RWPE2 (cell line): Measurements from ENCODE around the gene EEA1.

Experiments
- ATAC-seq: fragments of 200-7000 bp; cut with Tn5 transposase; 3 replicates; pipeline ENCODE4 v1.9.1; 2021; ENCODE audit warnings: low read depth
- DNase-seq: peaks from one replicate; pipeline ENCODE4 v3.0.0-alpha.2; 2020; ENCODE audit warnings: low spot score
- H3K27ac ChIP-seq: fragments of 450-650 bp; 2 replicates; pipeline ENCODE4 v1.5.1; 2017; ENCODE audit warnings: mild to moderate bottlenecking; ENCODE audit not compliant: poor library complexity, severe bottlenecking
- H3K27me3 ChIP-seq: fragments of 250-450 bp; sonication (Bioruptor Pico); 2 replicates; pipeline ENCODE4 v1.5.1; 2021; ENCODE audit warnings: mild to moderate bottlenecking, moderate library complexity; ENCODE audit not compliant: insufficient read depth, poor library complexity, severe bottlenecking
- H3K36me3 ChIP-seq: fragments of 250-450 bp; sonication (Bioruptor Pico); 2 replicates; pipeline ENCODE4 v1.5.1; 2020; ENCODE audit warnings: low read depth, mild to moderate bottlenecking, moderate library complexity
- H3K4me1 ChIP-seq: fragments of 250-450 bp; sonication (Bioruptor Pico); 2 replicates; pipeline ENCODE4 v1.5.1; 2021; ENCODE audit warnings: mild to moderate bottlenecking, moderate library complexity; ENCODE audit not compliant: insufficient read depth, poor library complexity, severe bottlenecking
- H3K4me3 ChIP-seq: fragments of 250-450 bp; sonication (Bioruptor Pico); 2 replicates; pipeline ENCODE4 v1.5.1; 2021; ENCODE audit warnings: mild to moderate bottlenecking, moderate library complexity; ENCODE audit not compliant: severe bottlenecking
- H3K9me3 ChIP-seq: fragments of 250-450 bp; sonication (Bioruptor Pico); 2 replicates; pipeline ENCODE4 v1.5.1; 2021; ENCODE audit warnings: mild to moderate bottlenecking, moderate library complexity; ENCODE audit not compliant: severe bottlenecking
- CTCF ChIP-seq: fragments of 450-650 bp; IDR thresholded peaks from one replicate; pipeline ENCODE4 v1.5.1; 2017; ENCODE audit warnings: mild to moderate bottlenecking, moderate library complexity; ENCODE audit not compliant: poor library complexity, severe bottlenecking

Gene EEA1

GRCh38 chr12:92953747-92954146, 24.7 kb upstream of the EEA1 start:
- peaks cover 3% of the 10 kb centered on the region for H3K9me3 ChIP-seq
- no peaks in the 10 kb centered on the region for H3K27me3 ChIP-seq
- DNase-seq, result no peak
- no peak for TF ChIP-seq CTCF
- no peak for ATAC-seq
- H3K4me1 ChIP-seq, result no peaks in the 10 kb centered on the region
- no peak overlapping the region for H3K4me3 ChIP-seq
- H3K27ac ChIP-seq, result no peak overlapping the region
- H3K36me3 ChIP-seq, result no peaks in the 10 kb centered on the region

GRCh38 chr12:92952394-92952793, 23.3 kb upstream of the EEA1 start:
- no peak for DNase-seq
- Histone ChIP-seq H3K36me3 (no peaks in the 10 kb centered on the region), H3K4me1 (no peaks in the 10 kb centered on the region), H3K9me3 (peaks cover 3% of the 10 kb centered on the region), H3K27ac (no peak overlapping the region), H3K27me3 (no peaks in the 10 kb centered on the region), H3K4me3 (no peak overlapping the region)
- TF ChIP-seq CTCF, result no peak
- no peak for ATAC-seq

- H3K27ac ChIP-seq, result no peak overlapping the region
- H3K36me3 ChIP-seq, result no peaks in the 10 kb centered on the region
- no peak for ATAC-seq
- TF ChIP-seq CTCF, result no peak
- no peak for DNase-seq
- peaks cover 3% of the 10 kb centered on the region for H3K9me3 ChIP-seq
- no peak overlapping the region for H3K4me3 ChIP-seq
- H3K4me1 ChIP-seq, result no peaks in the 10 kb centered on the region
- H3K27me3 ChIP-seq, result no peaks in the 10 kb centered on the region
Measured at GRCh38 chr12:92951006-92951405, 21.9 kb upstream of the EEA1 start.

GRCh38 chr12:92950011-92950410, 20.9 kb upstream of the EEA1 start:
- H3K36me3 ChIP-seq, result no peaks in the 10 kb centered on the region
- H3K4me3 ChIP-seq, result no peak overlapping the region
- DNase-seq, result no peak
- no peak for ATAC-seq
- no peak for TF ChIP-seq CTCF
- H3K27me3 ChIP-seq, result no peaks in the 10 kb centered on the region
- H3K27ac ChIP-seq, result no peak overlapping the region
- no peaks in the 10 kb centered on the region for H3K4me1 ChIP-seq
- peaks cover 3% of the 10 kb centered on the region for H3K9me3 ChIP-seq

- ATAC-seq, result no peak
- no peaks in the 10 kb centered on the region for H3K27me3 ChIP-seq
- H3K4me3 ChIP-seq, result no peak overlapping the region
- DNase-seq, result no peak
- H3K4me1 ChIP-seq, result no peaks in the 10 kb centered on the region
- H3K9me3 ChIP-seq, result peaks cover 3% of the 10 kb centered on the region
- no peaks in the 10 kb centered on the region for H3K36me3 ChIP-seq
- TF ChIP-seq CTCF, result no peak
- H3K27ac ChIP-seq, result no peak overlapping the region
Measured at GRCh38 chr12:92949466-92949865, 20.4 kb upstream of the EEA1 start.
